ENCODE results near the gene BLOC1S6.

DNA sequence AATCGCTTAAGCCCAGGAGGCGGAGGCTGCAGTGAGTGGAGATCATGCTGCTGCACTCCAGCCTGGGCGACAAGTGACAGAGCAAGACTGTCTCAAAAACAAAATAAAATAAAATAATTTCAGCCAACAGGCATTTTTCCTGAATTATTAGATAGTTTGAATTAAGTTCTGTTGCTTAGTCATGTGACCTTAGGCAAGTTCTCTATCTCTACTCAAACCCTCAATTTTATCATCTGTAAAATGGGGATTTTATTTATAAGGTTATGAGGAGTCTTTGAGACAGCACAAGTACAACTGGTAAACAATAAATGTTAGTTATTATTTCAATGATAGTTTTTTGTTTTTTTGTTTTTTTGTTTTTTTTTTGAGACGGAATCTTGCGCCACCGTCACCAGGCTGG is 60.6 kb downstream of the BLOC1S6 start:
- TF ChIP-seq, protein P1, sequence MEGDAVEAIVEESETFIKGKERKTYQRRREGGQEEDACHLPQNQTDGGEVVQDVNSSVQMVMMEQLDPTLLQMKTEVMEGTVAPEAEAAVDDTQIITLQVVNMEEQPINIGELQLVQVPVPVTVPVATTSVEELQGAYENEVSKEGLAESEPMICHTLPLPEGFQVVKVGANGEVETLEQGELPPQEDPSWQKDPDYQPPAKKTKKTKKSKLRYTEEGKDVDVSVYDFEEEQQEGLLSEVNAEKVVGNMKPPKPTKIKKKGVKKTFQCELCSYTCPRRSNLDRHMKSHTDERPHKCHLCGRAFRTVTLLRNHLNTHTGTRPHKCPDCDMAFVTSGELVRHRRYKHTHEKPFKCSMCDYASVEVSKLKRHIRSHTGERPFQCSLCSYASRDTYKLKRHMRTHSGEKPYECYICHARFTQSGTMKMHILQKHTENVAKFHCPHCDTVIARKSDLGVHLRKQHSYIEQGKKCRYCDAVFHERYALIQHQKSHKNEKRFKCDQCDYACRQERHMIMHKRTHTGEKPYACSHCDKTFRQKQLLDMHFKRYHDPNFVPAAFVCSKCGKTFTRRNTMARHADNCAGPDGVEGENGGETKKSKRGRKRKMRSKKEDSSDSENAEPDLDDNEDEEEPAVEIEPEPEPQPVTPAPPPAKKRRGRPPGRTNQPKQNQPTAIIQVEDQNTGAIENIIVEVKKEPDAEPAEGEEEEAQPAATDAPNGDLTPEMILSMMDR (IDR thresholded peaks at IDR 0.05; ENCODE audit: low read length), result no peak
- TF ChIP-seq EZH2 (optimal IDR thresholded peaks at IDR 0.05; ENCODE audit: low read depth, low read length) (no peak), EZH2phosphoT487 (IDR thresholded peaks at IDR 0.05; ENCODE audit: low read length) (no peak)

Data from MM.1S (cell line).